ENCODE results near the gene TKT. TPM values are rescaled to one million over a fixed set of nuclear protein-coding genes. Genes with fewer than 3 reads are reported as not detected.
"Not testable (repeated sequence)": the region's sequence is repeated elsewhere in the genome, so short reads cannot be mapped to it uniquely, and the experiment has no call there.

The TKT gene
- total and polyA plus RNA-seq, 4 donors = 18.1 to 202 (median 129) TPM

DNA sequence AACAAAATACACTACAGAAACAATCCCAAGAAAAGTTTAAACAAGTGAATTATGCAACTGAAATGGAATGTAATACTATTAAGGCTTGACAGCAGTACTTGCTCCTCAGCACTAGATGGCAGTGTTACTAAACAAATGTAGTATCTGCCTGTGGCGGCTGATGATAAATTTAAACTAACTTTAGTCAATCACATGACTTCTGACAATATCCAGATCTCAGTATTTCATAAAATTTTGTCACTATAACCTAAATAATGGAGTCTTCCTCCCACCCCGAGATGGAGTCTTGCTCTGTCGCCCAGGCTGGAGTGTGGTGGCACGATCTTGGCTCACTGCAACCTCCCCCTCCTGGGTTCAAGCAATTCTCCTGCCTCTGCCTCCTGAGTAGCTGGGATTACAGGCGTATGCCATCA, 43.8 kb upstream of the TKT start:
- WGBS = 47% methylated on average over 5 of the region's 5 CpGs
- not testable (repeated sequence) for H3K9ac ChIP-seq (ENCODE audit: low read depth in 1 of 2, low read length in 2 of 2); H3K9me3 ChIP-seq (ENCODE audit: control insufficient read depth in 4 of 4, low read length in 3 of 4); DNase-seq (ENCODE audit: low spot score); H3K4me3 ChIP-seq (ENCODE audit: low read depth in 1 of 3, low read length in 3 of 3); H3K27me3 ChIP-seq (ENCODE audit: control insufficient read depth in 4 of 4, insufficient read depth in 4 of 4, low read length in 3 of 4); H3K27ac ChIP-seq (ENCODE audit: low read depth in 1 of 2, low read length in 2 of 2)
- TF ChIP-seq RAD21 (IDR thresholded peaks at IDR 0.05) = peak; percentile 94
- TF ChIP-seq, protein P1, sequence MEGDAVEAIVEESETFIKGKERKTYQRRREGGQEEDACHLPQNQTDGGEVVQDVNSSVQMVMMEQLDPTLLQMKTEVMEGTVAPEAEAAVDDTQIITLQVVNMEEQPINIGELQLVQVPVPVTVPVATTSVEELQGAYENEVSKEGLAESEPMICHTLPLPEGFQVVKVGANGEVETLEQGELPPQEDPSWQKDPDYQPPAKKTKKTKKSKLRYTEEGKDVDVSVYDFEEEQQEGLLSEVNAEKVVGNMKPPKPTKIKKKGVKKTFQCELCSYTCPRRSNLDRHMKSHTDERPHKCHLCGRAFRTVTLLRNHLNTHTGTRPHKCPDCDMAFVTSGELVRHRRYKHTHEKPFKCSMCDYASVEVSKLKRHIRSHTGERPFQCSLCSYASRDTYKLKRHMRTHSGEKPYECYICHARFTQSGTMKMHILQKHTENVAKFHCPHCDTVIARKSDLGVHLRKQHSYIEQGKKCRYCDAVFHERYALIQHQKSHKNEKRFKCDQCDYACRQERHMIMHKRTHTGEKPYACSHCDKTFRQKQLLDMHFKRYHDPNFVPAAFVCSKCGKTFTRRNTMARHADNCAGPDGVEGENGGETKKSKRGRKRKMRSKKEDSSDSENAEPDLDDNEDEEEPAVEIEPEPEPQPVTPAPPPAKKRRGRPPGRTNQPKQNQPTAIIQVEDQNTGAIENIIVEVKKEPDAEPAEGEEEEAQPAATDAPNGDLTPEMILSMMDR (IDR thresholded peaks at IDR 0.05; ENCODE audit: low read depth, low read length, missing input control) = peak; percentile 93
- H3K4me1 ChIP-seq (ENCODE audit: control insufficient read depth in 4 of 4, insufficient read depth in 4 of 4, low read length in 3 of 4) = peaks cover 0 to 12% (median 10%) of the 10 kb centered on the region in 4 donors
- peaks cover 0 to 19% (median 9%) of the 10 kb centered on the region in 4 donors for H3K36me3 ChIP-seq (ENCODE audit: control insufficient read depth in 4 of 4, insufficient read depth in 3 of 4, low read depth in 1 of 4, low read length in 3 of 4)

DNA sequence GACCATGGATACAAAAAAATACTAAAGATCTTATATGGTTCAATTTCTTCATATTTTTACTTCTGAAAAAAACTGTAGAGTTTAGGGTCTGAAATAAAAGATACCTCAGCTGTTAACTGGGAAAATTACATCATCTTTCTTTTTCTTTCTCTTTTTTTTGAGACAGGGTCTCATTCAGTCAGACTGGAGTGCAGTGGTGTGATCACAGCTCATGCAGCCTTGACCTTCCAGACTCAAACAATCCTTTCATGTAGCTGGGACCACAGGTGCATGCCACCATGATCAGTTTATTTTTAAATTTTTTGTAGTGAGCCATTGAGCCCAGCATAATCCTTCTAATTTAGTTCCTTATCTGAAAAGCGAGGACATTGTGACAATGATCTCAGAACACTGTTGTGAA, 39.6 kb upstream of the TKT start:
- no peaks in the 10 kb centered on the region for H3K9me3 ChIP-seq (ENCODE audit: control insufficient read depth in 4 of 4, low read length in 3 of 4)
- DNase-seq (ENCODE audit: low spot score) = no peak
- H3K4me3 ChIP-seq (ENCODE audit: low read depth in 1 of 3, low read length in 3 of 3) = no peak overlapping the region
- no peaks in the 10 kb centered on the region for H3K27me3 ChIP-seq (ENCODE audit: control insufficient read depth in 4 of 4, insufficient read depth in 4 of 4, low read length in 3 of 4)
- H3K36me3 ChIP-seq (ENCODE audit: control insufficient read depth in 4 of 4, insufficient read depth in 3 of 4, low read depth in 1 of 4, low read length in 3 of 4) = peaks cover 0 to 18% (median 4%) of the 10 kb centered on the region in 4 donors
- H3K27ac ChIP-seq (ENCODE audit: low read depth in 1 of 2, low read length in 2 of 2) = no peak overlapping the region
- TF ChIP-seq JUND (IDR thresholded peaks at IDR 0.05) = no peak
- no peak for TF ChIP-seq GABPA (IDR thresholded peaks at IDR 0.05 in 1 of 2, conservative IDR thresholded peaks at IDR 0.05 in 1 of 2)
- no peak for TF ChIP-seq FOXA1 (IDR thresholded peaks at IDR 0.05)
- TF ChIP-seq TAF1 (conservative IDR thresholded peaks at IDR 0.05) = no peak
- TF ChIP-seq EGR1 (IDR thresholded peaks at IDR 0.05; ENCODE audit: low read depth in 2 of 2) = no peak
- TF ChIP-seq RXRA (IDR thresholded peaks at IDR 0.05) = no peak
- TF ChIP-seq NR2F2 (IDR thresholded peaks at IDR 0.05) = no peak
- TF ChIP-seq, protein P1 (IDR thresholded peaks at IDR 0.05; ENCODE audit: low read depth, low read length, missing input control) = no peak
- TF ChIP-seq YY1 (IDR thresholded peaks at IDR 0.05) = no peak
- TF ChIP-seq, protein P2, sequence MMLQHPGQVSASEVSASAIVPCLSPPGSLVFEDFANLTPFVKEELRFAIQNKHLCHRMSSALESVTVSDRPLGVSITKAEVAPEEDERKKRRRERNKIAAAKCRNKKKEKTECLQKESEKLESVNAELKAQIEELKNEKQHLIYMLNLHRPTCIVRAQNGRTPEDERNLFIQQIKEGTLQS (IDR thresholded peaks at IDR 0.05) = no peak
- TF ChIP-seq, protein P3, sequence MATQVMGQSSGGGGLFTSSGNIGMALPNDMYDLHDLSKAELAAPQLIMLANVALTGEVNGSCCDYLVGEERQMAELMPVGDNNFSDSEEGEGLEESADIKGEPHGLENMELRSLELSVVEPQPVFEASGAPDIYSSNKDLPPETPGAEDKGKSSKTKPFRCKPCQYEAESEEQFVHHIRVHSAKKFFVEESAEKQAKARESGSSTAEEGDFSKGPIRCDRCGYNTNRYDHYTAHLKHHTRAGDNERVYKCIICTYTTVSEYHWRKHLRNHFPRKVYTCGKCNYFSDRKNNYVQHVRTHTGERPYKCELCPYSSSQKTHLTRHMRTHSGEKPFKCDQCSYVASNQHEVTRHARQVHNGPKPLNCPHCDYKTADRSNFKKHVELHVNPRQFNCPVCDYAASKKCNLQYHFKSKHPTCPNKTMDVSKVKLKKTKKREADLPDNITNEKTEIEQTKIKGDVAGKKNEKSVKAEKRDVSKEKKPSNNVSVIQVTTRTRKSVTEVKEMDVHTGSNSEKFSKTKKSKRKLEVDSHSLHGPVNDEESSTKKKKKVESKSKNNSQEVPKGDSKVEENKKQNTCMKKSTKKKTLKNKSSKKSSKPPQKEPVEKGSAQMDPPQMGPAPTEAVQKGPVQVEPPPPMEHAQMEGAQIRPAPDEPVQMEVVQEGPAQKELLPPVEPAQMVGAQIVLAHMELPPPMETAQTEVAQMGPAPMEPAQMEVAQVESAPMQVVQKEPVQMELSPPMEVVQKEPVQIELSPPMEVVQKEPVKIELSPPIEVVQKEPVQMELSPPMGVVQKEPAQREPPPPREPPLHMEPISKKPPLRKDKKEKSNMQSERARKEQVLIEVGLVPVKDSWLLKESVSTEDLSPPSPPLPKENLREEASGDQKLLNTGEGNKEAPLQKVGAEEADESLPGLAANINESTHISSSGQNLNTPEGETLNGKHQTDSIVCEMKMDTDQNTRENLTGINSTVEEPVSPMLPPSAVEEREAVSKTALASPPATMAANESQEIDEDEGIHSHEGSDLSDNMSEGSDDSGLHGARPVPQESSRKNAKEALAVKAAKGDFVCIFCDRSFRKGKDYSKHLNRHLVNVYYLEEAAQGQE (IDR thresholded peaks at IDR 0.05) = no peak
- no peak for TF ChIP-seq ZBTB33 (IDR thresholded peaks at IDR 0.05)
- no peak for TF ChIP-seq SP1 (IDR thresholded peaks at IDR 0.05)
- no peak overlapping the region for H3K9ac ChIP-seq (ENCODE audit: low read depth in 1 of 2, low read length in 2 of 2)
- no peaks in the 10 kb centered on the region for H3K4me1 ChIP-seq (ENCODE audit: control insufficient read depth in 4 of 4, insufficient read depth in 4 of 4, low read length in 3 of 4)
- WGBS = 97% methylated on average over 1 of the region's 1 CpG

Data from liver (tissue), 9 donors.